Breast epithelium (tissue), 3 donors: ENCODE data around the gene SLC7A7.

Source experiments
- CTCF ChIP-seq, 3 donors: fragments of 450-650 bp; IDR thresholded peaks; one replicate each; pipeline ENCODE4 v1.5.1; 2016 to 2017; ENCODE audit warnings: antibody characterized with exemption in 3 of 3, mild to moderate bottlenecking in 3 of 3, moderate library complexity in 3 of 3
- POLR2A ChIP-seq: fragments of 450-650 bp; IDR thresholded peaks from one replicate; pipeline ENCODE4 v1.6.1; 2016; ENCODE audit warnings: antibody characterized with exemption, mild to moderate bottlenecking, moderate library complexity
- POLR2AphosphoS5 ChIP-seq, 3 donors: sonication (generic); formaldehyde crosslinking; IDR thresholded peaks; one replicate each; pipeline ENCODE4 v1.6.1; 2017; ENCODE audit warnings: antibody characterized with exemption in 3 of 3

GRCh38 chr14:22778084-22778483 lies 37.2 kb downstream of the SLC7A7 start:
- no peak for TF ChIP-seq POLR2AphosphoS5 (IDR thresholded peaks at IDR 0.05)
- TF ChIP-seq POLR2A = no peak
- TF ChIP-seq CTCF (IDR thresholded peaks at IDR 0.05) = no peak
